Measurements from ENCODE around the gene MPDU1.

DNA sequence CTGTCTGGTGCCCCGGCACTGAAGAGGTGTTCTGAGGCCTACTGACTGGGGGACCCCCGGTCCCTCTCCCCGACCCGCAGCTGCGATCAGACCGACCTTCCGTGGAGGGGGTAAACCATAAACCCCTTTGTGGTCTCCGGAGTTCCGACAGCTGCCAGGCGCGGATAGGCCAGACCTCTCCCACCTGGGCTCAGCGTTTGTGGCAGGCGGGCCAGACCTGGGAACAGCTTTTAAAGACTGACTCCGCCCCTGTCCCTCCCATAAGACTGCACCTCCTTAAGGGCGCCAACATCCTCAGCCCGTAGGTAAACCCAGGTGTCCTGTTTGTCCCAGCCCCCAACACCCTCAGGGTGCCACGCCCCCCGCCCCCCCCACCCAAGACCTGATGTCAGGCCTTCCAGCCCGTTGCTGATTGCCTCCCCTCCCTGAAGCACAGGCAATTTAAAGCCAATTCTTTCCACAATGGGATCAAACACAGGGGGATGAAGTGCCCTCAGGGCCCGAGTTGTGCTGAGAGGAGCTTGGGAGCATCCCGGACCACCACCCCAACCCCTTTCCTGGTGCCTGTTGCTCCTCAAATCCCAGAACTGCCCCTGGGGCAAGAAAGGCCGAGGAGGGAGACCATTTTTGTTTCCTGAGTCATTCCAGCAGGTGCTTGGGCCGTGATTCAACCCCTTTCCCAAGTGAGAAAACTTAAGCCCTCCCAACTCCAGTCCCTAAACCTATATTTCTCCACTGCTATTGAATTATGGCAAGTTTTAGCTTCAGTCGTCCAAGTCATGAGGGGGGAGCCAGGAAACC is 6.4 kb downstream of the MPDU1 start, which contains the start of gene SOX15:
- TF ChIP-seq, protein P1, sequence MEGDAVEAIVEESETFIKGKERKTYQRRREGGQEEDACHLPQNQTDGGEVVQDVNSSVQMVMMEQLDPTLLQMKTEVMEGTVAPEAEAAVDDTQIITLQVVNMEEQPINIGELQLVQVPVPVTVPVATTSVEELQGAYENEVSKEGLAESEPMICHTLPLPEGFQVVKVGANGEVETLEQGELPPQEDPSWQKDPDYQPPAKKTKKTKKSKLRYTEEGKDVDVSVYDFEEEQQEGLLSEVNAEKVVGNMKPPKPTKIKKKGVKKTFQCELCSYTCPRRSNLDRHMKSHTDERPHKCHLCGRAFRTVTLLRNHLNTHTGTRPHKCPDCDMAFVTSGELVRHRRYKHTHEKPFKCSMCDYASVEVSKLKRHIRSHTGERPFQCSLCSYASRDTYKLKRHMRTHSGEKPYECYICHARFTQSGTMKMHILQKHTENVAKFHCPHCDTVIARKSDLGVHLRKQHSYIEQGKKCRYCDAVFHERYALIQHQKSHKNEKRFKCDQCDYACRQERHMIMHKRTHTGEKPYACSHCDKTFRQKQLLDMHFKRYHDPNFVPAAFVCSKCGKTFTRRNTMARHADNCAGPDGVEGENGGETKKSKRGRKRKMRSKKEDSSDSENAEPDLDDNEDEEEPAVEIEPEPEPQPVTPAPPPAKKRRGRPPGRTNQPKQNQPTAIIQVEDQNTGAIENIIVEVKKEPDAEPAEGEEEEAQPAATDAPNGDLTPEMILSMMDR (IDR thresholded peaks at IDR 0.05): no peak
- no peak for TF ChIP-seq POLR2A (IDR thresholded peaks at IDR 0.05)

Data from Peyer's patch (tissue), 4 donors.